AG04450 (cell line): ENCODE results near the gene DCAKD. TPM values are rescaled to one million over a fixed set of nuclear protein-coding genes. Genes with fewer than 3 reads are reported as not detected.

Experiments used
- CTCF ChIA-PET: fragments of 300-600, 350-600 bp; formaldehyde crosslinking; extraction: SDS; loops from one replicate; lab custom pipeline; 2022; ENCODE audit warnings: antibody characterized with exemption, inconsistent platforms; lab: Charles Lee
- POLR2A ChIA-PET: fragments of 350-600 bp; formaldehyde crosslinking; extraction: SDS; loops from one replicate; lab custom pipeline; 2021; ENCODE audit warnings: antibody characterized with exemption, inconsistent platforms; lab: Yijun Ruan, JAX
- DNase-seq: peaks from one replicate; pipeline ENCODE4 v3.0.0-alpha.2; 2011; ENCODE audit warnings: low read depth, low spot score
- H3K27ac ChIP-seq: one replicate; pipeline ENCODE4 v1.5.1; 2012; ENCODE audit warnings: low read depth, low read length, control low read depth
- H3K27me3 ChIP-seq: one replicate; pipeline ENCODE4 v1.6.0; 2012; ENCODE audit warnings: low read length; ENCODE audit not compliant: control insufficient read depth, insufficient read depth
- H3K4me3 ChIP-seq: 2 replicates; pipeline ENCODE4 v1.5.1; 2011; ENCODE audit warnings: mild to moderate bottlenecking, low read depth, low read length, control low read depth
- H3K9me3 ChIP-seq: 2 replicates; pipeline ENCODE4 v1.5.1; 2012; ENCODE audit warnings: low read length; ENCODE audit not compliant: control insufficient read depth, insufficient read depth
- polyA plus RNA-seq: library from polyadenylated mRNA; depleted of rRNA; stranded (reverse); fragments of >200 nt; gene quantifications from 2 replicates; pipeline ENCODE4 v1.2.3, GENCODE V29; 2011; rRNA removed
- small RNA-seq: library from RNA; depleted of rRNA; stranded (forward); fragments of <200 nt; gene quantifications from one replicate; pipeline ENCODE3, GENCODE V24; 2012; ENCODE audit warnings: low read depth; ENCODE audit not compliant: insufficient read length
- TF ChIP-seq, protein P1 (sequence below): IDR thresholded peaks from 2 replicates; pipeline ENCODE4 v1.5.1; 2011; ENCODE audit warnings: low read depth, low read length, control low read depth, inconsistent platforms

The DCAKD gene
- polyA plus RNA-seq, 1 experiment, result 21.8 TPM

DNA sequence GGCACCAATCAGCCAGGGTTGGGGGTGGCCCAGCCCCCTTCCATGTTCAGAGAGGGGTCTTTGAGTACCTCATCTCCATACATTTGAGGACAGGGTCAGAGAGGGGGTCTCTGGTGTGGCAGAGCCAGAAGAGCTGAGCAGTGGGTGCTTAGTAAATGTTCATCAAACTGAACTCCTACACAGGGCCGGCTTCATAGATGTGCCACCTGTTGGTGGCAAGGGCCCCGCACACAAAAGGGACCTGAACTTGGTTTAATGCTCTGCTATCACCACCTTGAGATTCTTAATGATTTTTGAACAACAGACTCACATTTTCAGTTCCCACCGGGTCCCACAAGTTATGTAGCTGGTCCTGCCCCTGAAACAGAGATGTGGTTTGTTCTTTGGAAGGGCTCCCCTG, 74.4 kb downstream of the DCAKD start:
- H3K9me3 ChIP-seq, result no peaks in the 10 kb centered on the region
- DNase-seq, result no peak
- H3K27ac ChIP-seq, result no peak overlapping the region
- POLR2A ChIA-PET, result interaction anchor here (0.8 kb wide), 1 partner anchor 36 kb away, joined by 3 read pairs; no protein-coding TSS in a partner anchor
- CTCF ChIA-PET, result interaction anchor here (0.6 to 1.4 kb wide), 2 partner anchors 9 to 45 kb away, joined by 3 to 6 read pairs; partner anchors contain the start of gene C1QL1
- TF ChIP-seq, protein P1, sequence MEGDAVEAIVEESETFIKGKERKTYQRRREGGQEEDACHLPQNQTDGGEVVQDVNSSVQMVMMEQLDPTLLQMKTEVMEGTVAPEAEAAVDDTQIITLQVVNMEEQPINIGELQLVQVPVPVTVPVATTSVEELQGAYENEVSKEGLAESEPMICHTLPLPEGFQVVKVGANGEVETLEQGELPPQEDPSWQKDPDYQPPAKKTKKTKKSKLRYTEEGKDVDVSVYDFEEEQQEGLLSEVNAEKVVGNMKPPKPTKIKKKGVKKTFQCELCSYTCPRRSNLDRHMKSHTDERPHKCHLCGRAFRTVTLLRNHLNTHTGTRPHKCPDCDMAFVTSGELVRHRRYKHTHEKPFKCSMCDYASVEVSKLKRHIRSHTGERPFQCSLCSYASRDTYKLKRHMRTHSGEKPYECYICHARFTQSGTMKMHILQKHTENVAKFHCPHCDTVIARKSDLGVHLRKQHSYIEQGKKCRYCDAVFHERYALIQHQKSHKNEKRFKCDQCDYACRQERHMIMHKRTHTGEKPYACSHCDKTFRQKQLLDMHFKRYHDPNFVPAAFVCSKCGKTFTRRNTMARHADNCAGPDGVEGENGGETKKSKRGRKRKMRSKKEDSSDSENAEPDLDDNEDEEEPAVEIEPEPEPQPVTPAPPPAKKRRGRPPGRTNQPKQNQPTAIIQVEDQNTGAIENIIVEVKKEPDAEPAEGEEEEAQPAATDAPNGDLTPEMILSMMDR, result no peak
- no peak overlapping the region for H3K4me3 ChIP-seq
- H3K27me3 ChIP-seq, result peaks cover 2% of the 10 kb centered on the region

DNA sequence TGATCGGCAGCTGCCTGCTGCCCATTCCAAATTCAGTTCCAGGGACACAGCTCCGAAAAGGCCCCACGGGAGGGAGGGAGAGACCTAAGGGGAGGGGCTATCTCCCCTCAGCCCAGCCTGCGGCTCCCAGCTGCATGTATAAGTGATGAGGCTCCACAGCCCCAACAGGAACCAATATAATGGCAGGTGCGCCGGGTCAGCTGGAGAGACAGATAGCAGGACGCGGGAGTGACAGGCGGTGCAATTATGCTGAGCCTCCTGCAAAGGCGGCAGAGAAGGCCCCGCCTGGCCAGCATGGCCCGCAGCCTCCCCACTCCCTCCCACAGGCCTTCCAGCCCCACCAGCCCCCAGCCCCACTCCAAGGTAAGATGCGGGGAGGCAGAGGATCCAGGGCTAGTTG, 75.2 kb downstream of the DCAKD start:
- Histone ChIP-seq H3K27ac (no peak overlapping the region), H3K9me3 (no peaks in the 10 kb centered on the region), H3K27me3 (peaks cover 2% of the 10 kb centered on the region), H3K4me3 (no peak overlapping the region)
- CTCF ChIA-PET, result no interaction called here
- TF ChIP-seq, protein P1, result no peak
- DNase-seq, result no peak
- POLR2A ChIA-PET, result no interaction called here

Small RNA genes lying within 50 kb of the gene (small RNA-seq; reads per million reads assigned to genes)
- not detected for gene AC015936.2
- not detected for gene RF00019

Other genes starting within 250 kb of the DCAKD start
- gene GJC1, start 221.3 kb downstream of the DCAKD start, polyA plus RNA-seq, result 20.6 and 22.1 TPM in 2 replicates
- not detected in 2 replicates for gene HIGD1B, start 203.7 kb downstream of the DCAKD start, polyA plus RNA-seq
- gene EFTUD2, start 152.2 kb downstream of the DCAKD start, polyA plus RNA-seq, result 123 and 147 TPM in 2 replicates
- gene GFAP, start 136.1 kb downstream of the DCAKD start, polyA plus RNA-seq, result 0.40 and 0.46 TPM in 2 replicates
- 2.4 and 2.6 TPM in 2 replicates for gene KIF18B, start 103.9 kb downstream of the DCAKD start, polyA plus RNA-seq
- 1.9 and 2.2 TPM in 2 replicates for gene C1QL1, start 83.3 kb downstream of the DCAKD start, polyA plus RNA-seq
- 60.6 and 63.6 TPM in 2 replicates for gene NMT1, start 9.7 kb upstream of the DCAKD start, polyA plus RNA-seq
- 28.2 and 42.3 TPM in 2 replicates for gene PLCD3, start 80.9 kb upstream of the DCAKD start, polyA plus RNA-seq
- 4.0 and 4.7 TPM in 2 replicates for gene ACBD4, start 84.1 kb upstream of the DCAKD start, polyA plus RNA-seq
- 12.4 and 13.2 TPM in 2 replicates for gene HEXIM1, start 96.8 kb upstream of the DCAKD start, polyA plus RNA-seq
- gene HEXIM2, start 110.2 kb upstream of the DCAKD start, polyA plus RNA-seq, result 4.2 and 4.5 TPM in 2 replicates
- 1.1 and 1.8 TPM in 2 replicates for gene FMNL1, start 170.3 kb upstream of the DCAKD start, polyA plus RNA-seq
- not detected in 2 replicates for gene SPATA32, start 210.5 kb upstream of the DCAKD start, polyA plus RNA-seq